Gastroesophageal sphincter (tissue), 4 donors: ENCODE results near the gene DHX15. TPM values are rescaled to one million over a fixed set of nuclear protein-coding genes. Genes with fewer than 3 reads are reported as not detected.

Source experiments
- ATAC-seq: fragments of 150-250 bp; one replicate; pipeline ENCODE4 v1.9.1; 2016; ENCODE audit warnings: mild to moderate bottlenecking, moderate library complexity
- H3K27ac ChIP-seq, 4 donors: fragments of 200-600 bp; sonication (generic) in 3 of 4; 1 replicate in 3 of 4; 2 replicates in 1 of 4; pipeline ENCODE4 v1.5.1; 2016 to 2019
- H3K27me3 ChIP-seq: fragments of 200-600 bp; sonication (generic); one replicate; pipeline ENCODE4 v1.5.1; 2019
- H3K36me3 ChIP-seq, 2 donors: fragments of 200-600 bp; sonication (generic); one replicate each; pipeline ENCODE4 v1.5.1; 2019; ENCODE audit warnings: control low read depth in 1 of 2
- H3K4me1 ChIP-seq, 3 donors: fragments of 200-600 bp; sonication (generic); 1 replicate in 2 of 3; 2 replicates in 1 of 3; pipeline ENCODE4 v1.5.1; 2016 to 2019; ENCODE audit warnings: control low read depth in 2 of 3
- H3K4me3 ChIP-seq, 2 donors: fragments of 200-600 bp; sonication (generic); one replicate each; pipeline ENCODE4 v1.5.1; 2019; ENCODE audit warnings: mild to moderate bottlenecking in 1 of 2, moderate library complexity in 1 of 2
- H3K9me3 ChIP-seq, 3 donors: fragments of 200-600 bp; sonication (generic); one replicate each; pipeline ENCODE4 v1.5.1; 2017 to 2019; ENCODE audit warnings: control low read depth in 2 of 3
- EP300 ChIP-seq: sonication (generic); formaldehyde crosslinking; IDR thresholded peaks from one replicate; pipeline ENCODE4 v1.6.1; 2017; ENCODE audit warnings: antibody characterized with exemption, mild to moderate bottlenecking
- POLR2A ChIP-seq, 2 donors: fragments of 450-650 bp; IDR thresholded peaks; one replicate each; pipeline ENCODE4 v1.6.1; 2017; ENCODE audit warnings: antibody characterized with exemption in 2 of 2, mild to moderate bottlenecking in 2 of 2, moderate library complexity in 1 of 2
- POLR2AphosphoS5 ChIP-seq: sonication (generic); formaldehyde crosslinking; IDR thresholded peaks from one replicate; pipeline ENCODE4 v1.6.1; 2017; ENCODE audit warnings: antibody characterized with exemption
- WGBS, 2 donors: methylation state at CpG; one replicate each; pipeline ENCODE4 v1.1.5; 2018; ENCODE audit warnings: low coverage in 1 of 2; 5-methylcytosine and 5-hydroxymethylcytosine counted together
- total RNA-seq, 4 donors: library from RNA; depleted of rRNA; stranded (reverse); fragments of >200 nt; gene quantifications; one replicate each; pipeline ENCODE4 v1.1.0, GENCODE V29; 2016
- TF ChIP-seq, protein P1 (sequence below), 4 experiments: fragments of 200-600 bp in 2 of 4; fragments of 450-650 bp in 2 of 4; sonication (generic) in 1 of 4; IDR thresholded peaks; one replicate each; pipeline ENCODE4 v1.5.1; 2017 to 2019; ENCODE audit warnings: antibody characterized with exemption in 4 of 4, mild to moderate bottlenecking in 2 of 4, moderate library complexity in 2 of 4

DHX15 gene
- total RNA-seq, 4 donors from 2014 or later = 91.0 to 146 (median 118) TPM

DNA sequence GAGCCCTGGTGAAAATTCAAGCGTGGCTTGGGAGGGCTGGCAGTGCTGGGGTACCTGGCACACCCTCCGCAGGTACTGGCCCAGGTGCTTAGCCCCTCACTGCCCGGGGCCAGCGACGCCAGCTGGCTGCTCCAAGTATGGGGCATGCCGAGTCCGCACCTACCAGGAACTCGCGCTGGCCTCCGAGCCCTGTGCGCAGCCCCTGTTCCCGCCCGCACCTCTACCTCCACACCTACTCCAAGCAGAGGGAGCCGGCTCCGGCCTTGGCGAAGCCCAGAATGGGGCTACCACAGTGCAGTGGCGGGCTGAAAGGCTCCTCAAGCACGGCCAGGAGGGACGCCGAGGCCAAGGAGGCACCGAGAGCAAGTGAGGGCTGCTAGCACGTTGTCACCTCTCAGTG, 14.9 kb upstream of the DHX15 start:
- no CpG with 5 or more reads among the region's 22 CpGs for WGBS, 2 donors
- peaks cover 0 to 15% (median 0%) of the 10 kb centered on the region in 3 donors for H3K9me3 ChIP-seq

DNA sequence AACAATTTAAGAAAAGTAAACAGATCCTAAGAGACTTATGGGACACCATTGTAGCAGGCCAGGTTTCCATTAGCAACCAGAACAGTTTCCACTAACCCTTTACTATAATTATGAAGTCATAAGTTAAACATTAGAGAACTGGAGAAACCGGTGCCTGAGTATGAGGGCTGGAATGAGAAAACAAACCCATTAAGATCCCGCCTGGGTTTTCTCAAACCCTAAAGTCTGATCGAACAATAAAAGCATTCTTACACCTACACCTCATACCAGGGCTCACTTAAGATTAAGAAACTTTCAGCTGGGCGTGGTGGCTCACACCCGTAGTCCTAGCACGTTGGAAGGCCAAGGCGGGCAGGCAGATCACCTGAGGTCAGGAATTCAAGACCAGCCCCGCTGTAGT, 13.7 kb upstream of the DHX15 start:
- H3K27ac ChIP-seq = no peak overlapping the region

More for the DNA sequence above, 14.9 kb upstream of the DHX15 start:
- TF ChIP-seq, protein P1, sequence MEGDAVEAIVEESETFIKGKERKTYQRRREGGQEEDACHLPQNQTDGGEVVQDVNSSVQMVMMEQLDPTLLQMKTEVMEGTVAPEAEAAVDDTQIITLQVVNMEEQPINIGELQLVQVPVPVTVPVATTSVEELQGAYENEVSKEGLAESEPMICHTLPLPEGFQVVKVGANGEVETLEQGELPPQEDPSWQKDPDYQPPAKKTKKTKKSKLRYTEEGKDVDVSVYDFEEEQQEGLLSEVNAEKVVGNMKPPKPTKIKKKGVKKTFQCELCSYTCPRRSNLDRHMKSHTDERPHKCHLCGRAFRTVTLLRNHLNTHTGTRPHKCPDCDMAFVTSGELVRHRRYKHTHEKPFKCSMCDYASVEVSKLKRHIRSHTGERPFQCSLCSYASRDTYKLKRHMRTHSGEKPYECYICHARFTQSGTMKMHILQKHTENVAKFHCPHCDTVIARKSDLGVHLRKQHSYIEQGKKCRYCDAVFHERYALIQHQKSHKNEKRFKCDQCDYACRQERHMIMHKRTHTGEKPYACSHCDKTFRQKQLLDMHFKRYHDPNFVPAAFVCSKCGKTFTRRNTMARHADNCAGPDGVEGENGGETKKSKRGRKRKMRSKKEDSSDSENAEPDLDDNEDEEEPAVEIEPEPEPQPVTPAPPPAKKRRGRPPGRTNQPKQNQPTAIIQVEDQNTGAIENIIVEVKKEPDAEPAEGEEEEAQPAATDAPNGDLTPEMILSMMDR (IDR thresholded peaks at IDR 0.05) = no peak
- TF ChIP-seq POLR2AphosphoS5 (no peak), POLR2A (IDR thresholded peaks at IDR 0.05) (no peak), EP300 (no peak)
- Histone ChIP-seq H3K36me3 (no peaks in the 10 kb centered on the region), H3K4me3 (no peak overlapping the region), H3K27me3 (no peaks in the 10 kb centered on the region), H3K4me1 (no peaks in the 10 kb centered on the region), H3K27ac (no peak overlapping the region)
- no peak for ATAC-seq

DNA sequence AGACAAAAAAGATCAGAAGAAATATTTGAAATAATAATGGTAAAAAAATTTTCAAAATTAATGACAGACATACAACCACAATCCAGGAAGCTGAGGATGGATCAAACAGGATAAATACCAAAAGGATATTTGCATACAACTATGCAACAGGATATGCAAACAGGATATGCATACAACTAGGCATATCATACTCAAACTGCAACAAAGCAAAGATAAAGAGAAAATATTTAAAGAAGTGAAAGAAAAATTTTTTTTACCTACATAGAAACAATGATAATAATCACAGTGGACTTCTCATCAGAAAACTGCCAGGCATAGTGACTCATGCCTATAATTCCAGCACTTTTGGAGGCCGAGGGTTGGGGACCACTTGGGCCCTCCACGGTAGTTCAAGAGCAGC, 11.3 kb upstream of the DHX15 start:
- no peak overlapping the region for H3K4me3 ChIP-seq
- no peak for ATAC-seq
- no peaks in the 10 kb centered on the region for H3K36me3 ChIP-seq
- H3K27me3 ChIP-seq = no peaks in the 10 kb centered on the region
- peaks cover 0 to 15% (median 0%) of the 10 kb centered on the region in 3 donors for H3K9me3 ChIP-seq
- H3K4me1 ChIP-seq = no peaks in the 10 kb centered on the region
- 73 to 92% methylated on average over 2 of the region's 2 CpGs for WGBS, 2 donors
- no peak overlapping the region for H3K27ac ChIP-seq
- TF ChIP-seq, protein P1 (IDR thresholded peaks at IDR 0.05) = no peak
- TF ChIP-seq EP300 (no peak), POLR2AphosphoS5 (no peak), POLR2A (IDR thresholded peaks at IDR 0.05) (no peak)

More for the DNA sequence above, 13.7 kb upstream of the DHX15 start:
- Histone ChIP-seq H3K36me3 (no peaks in the 10 kb centered on the region), H3K27me3 (no peaks in the 10 kb centered on the region), H3K4me3 (no peak overlapping the region), H3K9me3 (peaks cover 0 to 15% (median 0%) of the 10 kb centered on the region in 3 donors), H3K4me1 (no peaks in the 10 kb centered on the region)
- no peak for ATAC-seq
- 48 to 73% methylated on average over 3 to 5 of the region's 8 CpGs for WGBS, 2 donors
- TF ChIP-seq POLR2A (IDR thresholded peaks at IDR 0.05) (no peak), EP300 (no peak), POLR2AphosphoS5 (no peak)
- TF ChIP-seq, protein P1 (IDR thresholded peaks at IDR 0.05) = no peak

DNA sequence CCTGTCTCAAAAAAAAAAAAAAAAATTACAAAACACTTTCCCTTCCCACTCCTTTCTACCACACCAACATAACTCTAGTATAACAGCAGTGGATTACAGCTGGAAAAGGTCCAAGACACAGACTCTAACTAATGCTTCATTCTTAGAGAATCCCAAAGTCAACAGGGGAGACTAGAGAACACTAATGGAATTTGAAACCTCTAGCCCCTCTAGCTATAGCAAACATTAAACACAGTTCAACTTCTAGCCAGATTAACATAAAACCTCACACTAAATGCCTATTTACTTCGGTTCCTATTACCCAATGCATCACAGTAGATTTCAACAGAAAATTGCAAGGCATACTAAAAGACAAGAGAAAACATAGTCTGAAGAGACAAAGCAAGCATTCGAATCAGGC, 10.5 kb upstream of the DHX15 start:
- TF ChIP-seq POLR2A (IDR thresholded peaks at IDR 0.05) (no peak), EP300 (no peak), POLR2AphosphoS5 (no peak)
- TF ChIP-seq, protein P1 (IDR thresholded peaks at IDR 0.05) = no peak
- Histone ChIP-seq H3K9me3 (peaks cover 0 to 23% (median 0%) of the 10 kb centered on the region in 3 donors), H3K27ac (no peak overlapping the region), H3K36me3 (no peaks in the 10 kb centered on the region), H3K4me1 (no peaks in the 10 kb centered on the region), H3K27me3 (no peaks in the 10 kb centered on the region), H3K4me3 (no peak overlapping the region)
- 73 to 100% methylated on average over 1 to 2 of the region's 2 CpGs for WGBS, 2 donors
- ATAC-seq = no peak

DNA sequence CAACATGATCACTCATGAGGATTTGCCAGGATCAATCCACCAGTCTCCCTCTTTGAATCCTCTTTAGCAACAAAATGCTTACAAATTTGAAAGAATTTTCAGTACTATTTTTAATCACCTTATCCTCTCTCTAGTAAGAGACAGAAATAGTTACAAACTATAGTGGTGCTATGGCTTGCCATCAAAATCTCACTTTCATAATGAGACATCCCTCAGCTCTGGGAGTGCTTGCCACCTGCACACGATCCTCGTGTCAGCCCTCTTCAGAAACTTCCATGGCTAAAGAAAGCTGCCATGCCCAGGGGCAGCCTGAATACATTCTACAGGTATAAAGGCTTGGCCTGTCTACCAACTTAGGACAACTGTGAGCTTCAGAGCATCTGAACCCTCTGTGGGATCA, 5.1 kb upstream of the DHX15 start:
- no peak overlapping the region for H3K27ac ChIP-seq
- H3K36me3 ChIP-seq = no peaks in the 10 kb centered on the region
- H3K4me1 ChIP-seq = peaks cover 0 to 5% (median 0%) of the 10 kb centered on the region in 3 donors
- no peaks in the 10 kb centered on the region for H3K27me3 ChIP-seq
- H3K9me3 ChIP-seq = peaks cover 0 to 15% (median 0%) of the 10 kb centered on the region in 3 donors
- no peak for ATAC-seq
- 94% methylated on average over 2 of the region's 2 CpGs; no CpG with 5 or more reads in 1 of the 2 donors for WGBS, 2 donors
- H3K4me3 ChIP-seq = no peak overlapping the region
- TF ChIP-seq, protein P1 (IDR thresholded peaks at IDR 0.05) = no peak
- TF ChIP-seq EP300 (no peak), POLR2AphosphoS5 (no peak), POLR2A (IDR thresholded peaks at IDR 0.05) (no peak)
